RWPE2 (cell line): ENCODE data around the gene HOXD4.

ENCODE experiments used
- ATAC-seq: fragments of 200-7000 bp; cut with Tn5 transposase; 3 replicates; pipeline ENCODE4 v1.9.1; 2021; ENCODE audit warnings: low read depth
- DNase-seq: peaks from one replicate; pipeline ENCODE4 v3.0.0-alpha.2; 2020; ENCODE audit warnings: low spot score
- H3K27ac ChIP-seq: fragments of 450-650 bp; 2 replicates; pipeline ENCODE4 v1.5.1; 2017; ENCODE audit warnings: mild to moderate bottlenecking; ENCODE audit not compliant: poor library complexity, severe bottlenecking
- H3K27me3 ChIP-seq: fragments of 250-450 bp; sonication (Bioruptor Pico); 2 replicates; pipeline ENCODE4 v1.5.1; 2021; ENCODE audit warnings: mild to moderate bottlenecking, moderate library complexity; ENCODE audit not compliant: insufficient read depth, poor library complexity, severe bottlenecking
- H3K36me3 ChIP-seq: fragments of 250-450 bp; sonication (Bioruptor Pico); 2 replicates; pipeline ENCODE4 v1.5.1; 2020; ENCODE audit warnings: low read depth, mild to moderate bottlenecking, moderate library complexity
- H3K4me1 ChIP-seq: fragments of 250-450 bp; sonication (Bioruptor Pico); 2 replicates; pipeline ENCODE4 v1.5.1; 2021; ENCODE audit warnings: mild to moderate bottlenecking, moderate library complexity; ENCODE audit not compliant: insufficient read depth, poor library complexity, severe bottlenecking
- H3K4me3 ChIP-seq: fragments of 250-450 bp; sonication (Bioruptor Pico); 2 replicates; pipeline ENCODE4 v1.5.1; 2021; ENCODE audit warnings: mild to moderate bottlenecking, moderate library complexity; ENCODE audit not compliant: severe bottlenecking
- H3K9me3 ChIP-seq: fragments of 250-450 bp; sonication (Bioruptor Pico); 2 replicates; pipeline ENCODE4 v1.5.1; 2021; ENCODE audit warnings: mild to moderate bottlenecking, moderate library complexity; ENCODE audit not compliant: severe bottlenecking
- CTCF ChIP-seq: fragments of 450-650 bp; IDR thresholded peaks from one replicate; pipeline ENCODE4 v1.5.1; 2017; ENCODE audit warnings: mild to moderate bottlenecking, moderate library complexity; ENCODE audit not compliant: poor library complexity, severe bottlenecking

The HOXD4 gene

GRCh38 chr2:176122052-176122682 lies 29.2 kb upstream of the HOXD4 start:
- Histone ChIP-seq H3K4me1 (peaks cover 3% of the 10 kb centered on the region), H3K4me3 (no peak overlapping the region), H3K9me3 (no peaks in the 10 kb centered on the region), H3K27ac (no peak overlapping the region), H3K36me3 (peaks cover 29% of the 10 kb centered on the region), H3K27me3 (no peaks in the 10 kb centered on the region)
- no peak for DNase-seq
- no peak for ATAC-seq
- no peak for TF ChIP-seq CTCF

GRCh38 chr2:176122683-176123410 lies 28.5 kb upstream of the HOXD4 start, which contains the start of gene HOXD9:
Gene HOXD9, plus strand, starts transcription at chr2:176122719. Its CDS starts 50 bp downstream, at chr2:176122769.
- Histone ChIP-seq H3K9me3 (no peaks in the 10 kb centered on the region), H3K27ac (no peak within 1 kb of the TSS), H3K4me3 (no peak within 1 kb of the TSS), H3K36me3 (peaks cover 22% of the 10 kb centered on the region), H3K4me1 (peaks cover 5% of the 10 kb centered on the region), H3K27me3 (no peaks in the 10 kb centered on the region)
- TF ChIP-seq CTCF, result no peak
- ATAC-seq, result no peak
- no peak for DNase-seq

- Histone ChIP-seq H3K4me3 (no peak overlapping the region), H3K27ac (no peak overlapping the region), H3K9me3 (no peaks in the 10 kb centered on the region), H3K36me3 (peaks cover 17% of the 10 kb centered on the region), H3K4me1 (peaks cover 5% of the 10 kb centered on the region), H3K27me3 (no peaks in the 10 kb centered on the region)
- DNase-seq (no peak), ATAC-seq (no peak)
- TF ChIP-seq CTCF, result no peak
These were observed 27.8 kb upstream of the HOXD4 start for GRCh38 chr2:176123411-176124109.

- ATAC-seq (no peak), DNase-seq (no peak)
- no peak overlapping the region for H3K4me3 ChIP-seq
- H3K27ac ChIP-seq, result no peak overlapping the region
- TF ChIP-seq CTCF, result no peak
- peaks cover 11% of the 10 kb centered on the region for H3K36me3 ChIP-seq
- H3K9me3 ChIP-seq, result no peaks in the 10 kb centered on the region
- no peaks in the 10 kb centered on the region for H3K27me3 ChIP-seq
- H3K4me1 ChIP-seq, result peaks cover 5% of the 10 kb centered on the region
These were observed 27.0 kb upstream of the HOXD4 start for GRCh38 chr2:176124110-176124946.
